Stimulated activated CD4-positive, alpha-beta T cell treated with anti-CD3 and anti-CD28 coated beads, Interleukin-1b, Interleukin-23, amount 100 ng/mL, for 4 hours (primary cell): ENCODE results near the gene MCEMP1.

Experiments used
- DNase-seq, 2 donors: peaks; one replicate each; pipeline ENCODE4 v3.0.0-alpha.2; 2020; ENCODE audit warnings: low read depth in 2 of 2

MCEMP1 gene

DNA sequence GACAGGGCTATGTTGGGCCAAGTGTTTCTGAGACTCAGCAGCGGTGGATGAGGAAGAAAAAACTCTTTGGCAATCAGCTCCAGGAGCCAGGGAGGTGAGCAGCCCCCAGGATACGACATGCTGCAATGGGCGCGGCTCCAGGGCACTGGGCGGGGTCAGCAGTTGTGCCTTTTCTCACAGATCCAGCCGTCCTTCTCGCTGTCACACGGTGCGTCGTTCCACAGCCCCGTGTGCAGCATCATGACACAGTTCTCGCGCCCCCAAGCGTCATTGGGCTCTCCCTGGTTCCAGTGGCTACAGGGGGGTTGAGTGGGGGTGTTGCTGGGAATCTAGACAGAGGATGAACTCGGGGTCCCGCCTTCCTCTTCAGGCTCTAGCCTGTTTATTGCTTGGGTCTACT lies 52.3 kb downstream of the MCEMP1 start:
- DNase-seq = no peak
